ENCODE results near the gene SERGEF.

Gene SERGEF

GRCh38 chr11:17816232-17816931 is 196.5 kb downstream of the SERGEF start:
- H3K36me3 ChIP-seq (ENCODE audit: control insufficient read depth, insufficient read depth, low read length) = no peaks in the 10 kb centered on the region
- no peak overlapping the region for H3K4me3 ChIP-seq (ENCODE audit: low read depth, low read length)
- H3K27me3 ChIP-seq (ENCODE audit: control insufficient read depth, insufficient read depth, low read length) = no peaks in the 10 kb centered on the region
- no peak overlapping the region for H3K9ac ChIP-seq (ENCODE audit: low read depth, low read length)
- no peaks in the 10 kb centered on the region for H3K4me1 ChIP-seq (ENCODE audit: control insufficient read depth, insufficient read depth, low read length)
- no peaks in the 10 kb centered on the region for H3K9me3 ChIP-seq (ENCODE audit: control insufficient read depth, insufficient read depth, low read length)

- no peaks in the 10 kb centered on the region for H3K27me3 ChIP-seq (ENCODE audit: control insufficient read depth, insufficient read depth, low read length)
- no peak overlapping the region for H3K9ac ChIP-seq (ENCODE audit: low read depth, low read length)
- H3K4me1 ChIP-seq (ENCODE audit: control insufficient read depth, insufficient read depth, low read length) = no peaks in the 10 kb centered on the region
- no peaks in the 10 kb centered on the region for H3K9me3 ChIP-seq (ENCODE audit: control insufficient read depth, insufficient read depth, low read length)
- H3K36me3 ChIP-seq (ENCODE audit: control insufficient read depth, insufficient read depth, low read length) = no peaks in the 10 kb centered on the region
- no peak overlapping the region for H3K4me3 ChIP-seq (ENCODE audit: low read depth, low read length)
Measured at GRCh38 chr11:17814546-17814945, 198.3 kb downstream of the SERGEF start.

GRCh38 chr11:17813391-17814059 is 199.3 kb downstream of the SERGEF start:
- no peaks in the 10 kb centered on the region for H3K4me1 ChIP-seq (ENCODE audit: control insufficient read depth, insufficient read depth, low read length)
- H3K4me3 ChIP-seq (ENCODE audit: low read depth, low read length) = no peak overlapping the region
- H3K9me3 ChIP-seq (ENCODE audit: control insufficient read depth, insufficient read depth, low read length) = no peaks in the 10 kb centered on the region
- H3K27me3 ChIP-seq (ENCODE audit: control insufficient read depth, insufficient read depth, low read length) = no peaks in the 10 kb centered on the region
- no peak overlapping the region for H3K9ac ChIP-seq (ENCODE audit: low read depth, low read length)
- no peaks in the 10 kb centered on the region for H3K36me3 ChIP-seq (ENCODE audit: control insufficient read depth, insufficient read depth, low read length)

- Histone ChIP-seq H3K9ac (ENCODE audit: low read depth, low read length) (no peak overlapping the region), H3K36me3 (ENCODE audit: control insufficient read depth, insufficient read depth, low read length) (no peaks in the 10 kb centered on the region), H3K27me3 (ENCODE audit: control insufficient read depth, insufficient read depth, low read length) (no peaks in the 10 kb centered on the region), H3K4me1 (ENCODE audit: control insufficient read depth, insufficient read depth, low read length) (no peaks in the 10 kb centered on the region), H3K9me3 (ENCODE audit: control insufficient read depth, insufficient read depth, low read length) (no peaks in the 10 kb centered on the region), H3K4me3 (ENCODE audit: low read depth, low read length) (no peak overlapping the region)
Measured at GRCh38 chr11:17812865-17813187, 200.0 kb downstream of the SERGEF start.

GRCh38 chr11:17812091-17812864 is 200.6 kb downstream of the SERGEF start:
- Histone ChIP-seq H3K9ac (ENCODE audit: low read depth, low read length) (no peak overlapping the region), H3K4me3 (ENCODE audit: low read depth, low read length) (no peak overlapping the region), H3K9me3 (ENCODE audit: control insufficient read depth, insufficient read depth, low read length) (no peaks in the 10 kb centered on the region), H3K27me3 (ENCODE audit: control insufficient read depth, insufficient read depth, low read length) (no peaks in the 10 kb centered on the region), H3K4me1 (ENCODE audit: control insufficient read depth, insufficient read depth, low read length) (no peaks in the 10 kb centered on the region), H3K36me3 (ENCODE audit: control insufficient read depth, insufficient read depth, low read length) (no peaks in the 10 kb centered on the region)

- no peaks in the 10 kb centered on the region for H3K36me3 ChIP-seq (ENCODE audit: control insufficient read depth, insufficient read depth, low read length)
- no peaks in the 10 kb centered on the region for H3K9me3 ChIP-seq (ENCODE audit: control insufficient read depth, insufficient read depth, low read length)
- no peaks in the 10 kb centered on the region for H3K4me1 ChIP-seq (ENCODE audit: control insufficient read depth, insufficient read depth, low read length)
- H3K4me3 ChIP-seq (ENCODE audit: low read depth, low read length) = no peak overlapping the region
- H3K27me3 ChIP-seq (ENCODE audit: control insufficient read depth, insufficient read depth, low read length) = no peaks in the 10 kb centered on the region
- no peak overlapping the region for H3K9ac ChIP-seq (ENCODE audit: low read depth, low read length)
Measured at GRCh38 chr11:17811352-17811751, 201.5 kb downstream of the SERGEF start.

GRCh38 chr11:17810746-17811145 is 202.1 kb downstream of the SERGEF start:
- H3K4me3 ChIP-seq (ENCODE audit: low read depth, low read length) = no peak overlapping the region
- no peak overlapping the region for H3K9ac ChIP-seq (ENCODE audit: low read depth, low read length)
- no peaks in the 10 kb centered on the region for H3K27me3 ChIP-seq (ENCODE audit: control insufficient read depth, insufficient read depth, low read length)
- H3K9me3 ChIP-seq (ENCODE audit: control insufficient read depth, insufficient read depth, low read length) = no peaks in the 10 kb centered on the region
- no peaks in the 10 kb centered on the region for H3K36me3 ChIP-seq (ENCODE audit: control insufficient read depth, insufficient read depth, low read length)
- no peaks in the 10 kb centered on the region for H3K4me1 ChIP-seq (ENCODE audit: control insufficient read depth, insufficient read depth, low read length)

- Histone ChIP-seq H3K4me1 (ENCODE audit: control insufficient read depth, insufficient read depth, low read length) (no peaks in the 10 kb centered on the region), H3K9me3 (ENCODE audit: control insufficient read depth, insufficient read depth, low read length) (no peaks in the 10 kb centered on the region), H3K27me3 (ENCODE audit: control insufficient read depth, insufficient read depth, low read length) (no peaks in the 10 kb centered on the region), H3K4me3 (ENCODE audit: low read depth, low read length) (no peak overlapping the region), H3K9ac (ENCODE audit: low read depth, low read length) (no peak overlapping the region), H3K36me3 (ENCODE audit: control insufficient read depth, insufficient read depth, low read length) (no peaks in the 10 kb centered on the region)
Measured at GRCh38 chr11:17810041-17810440, 202.8 kb downstream of the SERGEF start.

- Histone ChIP-seq H3K9me3 (ENCODE audit: control insufficient read depth, insufficient read depth, low read length) (no peaks in the 10 kb centered on the region), H3K4me3 (ENCODE audit: low read depth, low read length) (no peak overlapping the region), H3K36me3 (ENCODE audit: control insufficient read depth, insufficient read depth, low read length) (peaks cover 2% of the 10 kb centered on the region), H3K9ac (ENCODE audit: low read depth, low read length) (no peak overlapping the region), H3K4me1 (ENCODE audit: control insufficient read depth, insufficient read depth, low read length) (no peaks in the 10 kb centered on the region), H3K27me3 (ENCODE audit: control insufficient read depth, insufficient read depth, low read length) (no peaks in the 10 kb centered on the region)
Measured at GRCh38 chr11:17807034-17807433, 205.8 kb downstream of the SERGEF start.

GRCh38 chr11:17805873-17806272 is 207.0 kb downstream of the SERGEF start:
- Histone ChIP-seq H3K27me3 (ENCODE audit: control insufficient read depth, insufficient read depth, low read length) (no peaks in the 10 kb centered on the region), H3K36me3 (ENCODE audit: control insufficient read depth, insufficient read depth, low read length) (peaks cover 2% of the 10 kb centered on the region), H3K9me3 (ENCODE audit: control insufficient read depth, insufficient read depth, low read length) (no peaks in the 10 kb centered on the region), H3K9ac (ENCODE audit: low read depth, low read length) (no peak overlapping the region), H3K4me3 (ENCODE audit: low read depth, low read length) (no peak overlapping the region), H3K4me1 (ENCODE audit: control insufficient read depth, insufficient read depth, low read length) (peaks cover 8% of the 10 kb centered on the region)

- H3K36me3 ChIP-seq (ENCODE audit: control insufficient read depth, insufficient read depth, low read length) = peaks cover 2% of the 10 kb centered on the region
- H3K4me1 ChIP-seq (ENCODE audit: control insufficient read depth, insufficient read depth, low read length) = peaks cover 8% of the 10 kb centered on the region
- H3K9me3 ChIP-seq (ENCODE audit: control insufficient read depth, insufficient read depth, low read length) = no peaks in the 10 kb centered on the region
- no peak overlapping the region for H3K9ac ChIP-seq (ENCODE audit: low read depth, low read length)
- H3K27me3 ChIP-seq (ENCODE audit: control insufficient read depth, insufficient read depth, low read length) = no peaks in the 10 kb centered on the region
- H3K4me3 ChIP-seq (ENCODE audit: low read depth, low read length) = no peak overlapping the region
Measured at GRCh38 chr11:17805043-17805442, 207.8 kb downstream of the SERGEF start.

Data from iPS-15b (cell line).